Stomach (tissue), 4 donors: ENCODE data around the gene RPL22L1.

Experiments
- EP300 ChIP-seq: sonication (generic); formaldehyde crosslinking; IDR thresholded peaks from one replicate; pipeline ENCODE4 v1.6.1; 2017; ENCODE audit warnings: antibody characterized with exemption
- POLR2A ChIP-seq, 4 donors: fragments of 450-650 bp; IDR thresholded peaks; one replicate each; pipeline ENCODE4 v1.6.1; 2016; ENCODE audit warnings: antibody characterized with exemption in 4 of 4, control low read depth in 2 of 4, mild to moderate bottlenecking in 1 of 4, moderate library complexity in 1 of 4
- POLR2AphosphoS5 ChIP-seq, 3 donors: sonication (generic); formaldehyde crosslinking; IDR thresholded peaks; one replicate each; pipeline ENCODE4 v1.6.1; 2016; ENCODE audit warnings: antibody characterized with exemption in 3 of 3
- TF ChIP-seq, protein P1 (sequence below), 7 experiments: fragments of 450-650 bp in 4 of 7; fragments of 200-600 bp in 3 of 7; sonication (generic) in 3 of 7; IDR thresholded peaks; one replicate each; pipeline ENCODE4 v1.5.1; 2016 to 2019; ENCODE audit warnings: antibody characterized with exemption in 7 of 7, control low read depth in 2 of 7, mild to moderate bottlenecking in 1 of 7

DNA sequence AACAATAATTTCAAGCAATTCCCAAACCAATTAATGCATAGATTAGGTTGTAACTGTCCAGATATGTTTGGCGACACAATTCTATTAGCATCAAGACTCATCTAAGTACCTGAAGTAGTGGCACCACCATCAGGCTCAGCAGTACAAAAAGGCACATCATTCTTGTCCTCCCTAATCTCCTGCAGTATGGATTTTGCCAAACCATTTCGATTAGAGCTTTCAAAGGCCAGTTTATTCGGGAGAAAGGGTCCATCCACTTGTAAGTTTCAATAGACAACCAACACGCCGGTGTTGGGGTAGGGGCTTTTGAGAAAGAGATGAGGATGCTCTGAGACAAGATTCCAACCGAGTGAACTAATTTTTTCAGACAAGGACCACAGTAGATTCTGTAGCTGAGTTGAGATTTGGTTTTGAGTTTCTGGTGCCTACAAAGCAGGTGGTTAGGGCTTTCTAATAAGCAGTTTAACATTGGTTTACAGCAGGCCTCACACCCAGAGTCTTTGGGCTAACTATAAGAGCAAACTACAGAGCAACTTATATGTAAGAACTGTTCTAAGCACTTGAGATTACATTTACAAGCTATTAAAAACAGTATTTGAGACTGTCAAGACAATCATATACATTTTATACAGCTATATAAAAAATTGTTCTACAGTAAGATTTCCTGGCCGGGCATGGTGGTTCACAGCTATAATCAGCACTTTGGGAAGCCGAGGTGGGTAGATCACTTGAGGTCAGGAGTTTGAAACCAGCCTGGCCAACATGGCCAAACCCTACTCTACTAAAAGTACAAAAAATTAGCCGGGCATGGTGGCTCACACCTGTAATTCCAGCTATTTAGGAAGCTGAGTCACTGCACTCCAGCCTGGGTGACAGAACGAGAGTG, 4.5 kb downstream of the RPL22L1 start:
- TF ChIP-seq, protein P1, sequence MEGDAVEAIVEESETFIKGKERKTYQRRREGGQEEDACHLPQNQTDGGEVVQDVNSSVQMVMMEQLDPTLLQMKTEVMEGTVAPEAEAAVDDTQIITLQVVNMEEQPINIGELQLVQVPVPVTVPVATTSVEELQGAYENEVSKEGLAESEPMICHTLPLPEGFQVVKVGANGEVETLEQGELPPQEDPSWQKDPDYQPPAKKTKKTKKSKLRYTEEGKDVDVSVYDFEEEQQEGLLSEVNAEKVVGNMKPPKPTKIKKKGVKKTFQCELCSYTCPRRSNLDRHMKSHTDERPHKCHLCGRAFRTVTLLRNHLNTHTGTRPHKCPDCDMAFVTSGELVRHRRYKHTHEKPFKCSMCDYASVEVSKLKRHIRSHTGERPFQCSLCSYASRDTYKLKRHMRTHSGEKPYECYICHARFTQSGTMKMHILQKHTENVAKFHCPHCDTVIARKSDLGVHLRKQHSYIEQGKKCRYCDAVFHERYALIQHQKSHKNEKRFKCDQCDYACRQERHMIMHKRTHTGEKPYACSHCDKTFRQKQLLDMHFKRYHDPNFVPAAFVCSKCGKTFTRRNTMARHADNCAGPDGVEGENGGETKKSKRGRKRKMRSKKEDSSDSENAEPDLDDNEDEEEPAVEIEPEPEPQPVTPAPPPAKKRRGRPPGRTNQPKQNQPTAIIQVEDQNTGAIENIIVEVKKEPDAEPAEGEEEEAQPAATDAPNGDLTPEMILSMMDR (IDR thresholded peaks at IDR 0.05): no peak
- TF ChIP-seq POLR2AphosphoS5 (IDR thresholded peaks at IDR 0.05): no peak
- TF ChIP-seq POLR2A (IDR thresholded peaks at IDR 0.05): no peak
- TF ChIP-seq EP300: no peak
